ENCODE results near the gene SHB.

SHB gene

DNA sequence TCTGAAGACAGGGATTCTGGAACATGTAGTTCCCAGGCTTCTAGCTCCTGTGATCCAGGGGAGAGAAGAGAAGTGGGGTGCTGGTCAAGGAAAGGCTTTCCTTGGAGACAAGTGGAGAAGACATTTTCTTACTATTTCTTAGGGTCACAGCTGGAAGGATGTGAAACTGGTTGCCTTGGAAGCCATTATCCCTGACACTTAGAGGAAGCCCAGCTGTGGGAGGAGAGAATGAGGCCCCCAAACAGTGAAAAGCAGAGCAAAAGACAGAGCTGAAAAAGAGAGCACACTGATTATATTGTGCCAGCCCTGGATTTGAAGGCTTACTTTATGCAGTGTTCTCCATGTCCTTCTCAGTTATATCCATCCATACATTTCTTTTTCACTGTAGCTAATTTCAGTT lies 17.5 kb upstream of the SHB start:
- ChIA-PET POLR2A (interaction anchor here (1.1 kb wide), 1 partner anchor 178 kb away, joined by 7 read pairs; no protein-coding TSS in a partner anchor), CTCF (interaction anchor here (0.7 to 8.5 kb wide), 16 partner anchors 10 to 318 kb away, joined by 3 to 122 read pairs (median 4); partner anchors contain the start of gene SHB)
- Histone ChIP-seq H3K4me3 (ENCODE audit: low read depth, low read length) (no peak overlapping the region), H3K36me3 (ENCODE audit: control insufficient read depth in 2 of 2, insufficient read depth in 1 of 2, low read length in 2 of 2) (no peaks in the 10 kb centered on the region), H3K27ac (ENCODE audit: extremely low read depth, low read depth, low read length) (no peak overlapping the region), H3K9me3 (ENCODE audit: control insufficient read depth, insufficient read depth, low read depth, low read length) (no peaks in the 10 kb centered on the region), H3K4me1 (ENCODE audit: control insufficient read depth, insufficient read depth, low read length) (no peaks in the 10 kb centered on the region)
- TF ChIP-seq, protein P1, sequence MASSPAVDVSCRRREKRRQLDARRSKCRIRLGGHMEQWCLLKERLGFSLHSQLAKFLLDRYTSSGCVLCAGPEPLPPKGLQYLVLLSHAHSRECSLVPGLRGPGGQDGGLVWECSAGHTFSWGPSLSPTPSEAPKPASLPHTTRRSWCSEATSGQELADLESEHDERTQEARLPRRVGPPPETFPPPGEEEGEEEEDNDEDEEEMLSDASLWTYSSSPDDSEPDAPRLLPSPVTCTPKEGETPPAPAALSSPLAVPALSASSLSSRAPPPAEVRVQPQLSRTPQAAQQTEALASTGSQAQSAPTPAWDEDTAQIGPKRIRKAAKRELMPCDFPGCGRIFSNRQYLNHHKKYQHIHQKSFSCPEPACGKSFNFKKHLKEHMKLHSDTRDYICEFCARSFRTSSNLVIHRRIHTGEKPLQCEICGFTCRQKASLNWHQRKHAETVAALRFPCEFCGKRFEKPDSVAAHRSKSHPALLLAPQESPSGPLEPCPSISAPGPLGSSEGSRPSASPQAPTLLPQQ (tag by site-specific recombination; IDR thresholded peaks at IDR 0.05), result no peak
- TF ChIP-seq ZBTB1 (tag by site-specific recombination; IDR thresholded peaks at IDR 0.05), result no peak
- no peak for TF ChIP-seq SCRT1 (tag by site-specific recombination; IDR thresholded peaks at IDR 0.05; ENCODE audit: borderline replicate concordance)
- TF ChIP-seq ZNF394 (tag by site-specific recombination; IDR thresholded peaks at IDR 0.05; ENCODE audit: borderline replicate concordance), result no peak
- no peak for TF ChIP-seq ZFP41 (tag by site-specific recombination; IDR thresholded peaks at IDR 0.05; ENCODE audit: borderline replicate concordance)
- TF ChIP-seq, protein P2, sequence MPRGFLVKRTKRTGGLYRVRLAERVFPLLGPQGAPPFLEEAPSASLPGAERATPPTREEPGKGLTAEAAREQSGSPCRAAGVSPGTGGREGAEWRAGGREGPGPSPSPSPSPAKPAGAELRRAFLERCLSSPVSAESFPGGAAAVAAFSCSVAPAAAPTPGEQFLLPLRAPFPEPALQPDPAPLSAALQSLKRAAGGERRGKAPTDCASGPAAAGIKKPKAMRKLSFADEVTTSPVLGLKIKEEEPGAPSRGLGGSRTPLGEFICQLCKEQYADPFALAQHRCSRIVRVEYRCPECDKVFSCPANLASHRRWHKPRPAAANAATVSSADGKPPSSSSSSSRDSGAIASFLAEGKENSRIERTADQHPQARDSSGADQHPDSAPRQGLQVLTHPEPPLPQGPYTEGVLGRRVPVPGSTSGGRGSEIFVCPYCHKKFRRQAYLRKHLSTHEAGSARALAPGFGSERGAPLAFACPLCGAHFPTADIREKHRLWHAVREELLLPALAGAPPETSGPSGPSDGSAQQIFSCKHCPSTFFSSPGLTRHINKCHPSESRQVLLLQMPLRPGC (tag by site-specific recombination; IDR thresholded peaks at IDR 0.05), result no peak
- TF ChIP-seq ZNF112 (tag by site-specific recombination; IDR thresholded peaks at IDR 0.05), result no peak
- TF ChIP-seq ZNF248 (tag by site-specific recombination; IDR thresholded peaks at IDR 0.05), result no peak
- TF ChIP-seq SETDB1 (IDR thresholded peaks at IDR 0.05; ENCODE audit: insufficient read length, low read length), result no peak
- TF ChIP-seq, protein P3, sequence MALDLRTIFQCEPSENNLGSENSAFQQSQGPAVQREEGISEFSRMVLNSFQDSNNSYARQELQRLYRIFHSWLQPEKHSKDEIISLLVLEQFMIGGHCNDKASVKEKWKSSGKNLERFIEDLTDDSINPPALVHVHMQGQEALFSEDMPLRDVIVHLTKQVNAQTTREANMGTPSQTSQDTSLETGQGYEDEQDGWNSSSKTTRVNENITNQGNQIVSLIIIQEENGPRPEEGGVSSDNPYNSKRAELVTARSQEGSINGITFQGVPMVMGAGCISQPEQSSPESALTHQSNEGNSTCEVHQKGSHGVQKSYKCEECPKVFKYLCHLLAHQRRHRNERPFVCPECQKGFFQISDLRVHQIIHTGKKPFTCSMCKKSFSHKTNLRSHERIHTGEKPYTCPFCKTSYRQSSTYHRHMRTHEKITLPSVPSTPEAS (tag by site-specific recombination; IDR thresholded peaks at IDR 0.05), result no peak
- TF ChIP-seq ZNF133 (tag by site-specific recombination; IDR thresholded peaks at IDR 0.05), result no peak
- TF ChIP-seq, protein P4, sequence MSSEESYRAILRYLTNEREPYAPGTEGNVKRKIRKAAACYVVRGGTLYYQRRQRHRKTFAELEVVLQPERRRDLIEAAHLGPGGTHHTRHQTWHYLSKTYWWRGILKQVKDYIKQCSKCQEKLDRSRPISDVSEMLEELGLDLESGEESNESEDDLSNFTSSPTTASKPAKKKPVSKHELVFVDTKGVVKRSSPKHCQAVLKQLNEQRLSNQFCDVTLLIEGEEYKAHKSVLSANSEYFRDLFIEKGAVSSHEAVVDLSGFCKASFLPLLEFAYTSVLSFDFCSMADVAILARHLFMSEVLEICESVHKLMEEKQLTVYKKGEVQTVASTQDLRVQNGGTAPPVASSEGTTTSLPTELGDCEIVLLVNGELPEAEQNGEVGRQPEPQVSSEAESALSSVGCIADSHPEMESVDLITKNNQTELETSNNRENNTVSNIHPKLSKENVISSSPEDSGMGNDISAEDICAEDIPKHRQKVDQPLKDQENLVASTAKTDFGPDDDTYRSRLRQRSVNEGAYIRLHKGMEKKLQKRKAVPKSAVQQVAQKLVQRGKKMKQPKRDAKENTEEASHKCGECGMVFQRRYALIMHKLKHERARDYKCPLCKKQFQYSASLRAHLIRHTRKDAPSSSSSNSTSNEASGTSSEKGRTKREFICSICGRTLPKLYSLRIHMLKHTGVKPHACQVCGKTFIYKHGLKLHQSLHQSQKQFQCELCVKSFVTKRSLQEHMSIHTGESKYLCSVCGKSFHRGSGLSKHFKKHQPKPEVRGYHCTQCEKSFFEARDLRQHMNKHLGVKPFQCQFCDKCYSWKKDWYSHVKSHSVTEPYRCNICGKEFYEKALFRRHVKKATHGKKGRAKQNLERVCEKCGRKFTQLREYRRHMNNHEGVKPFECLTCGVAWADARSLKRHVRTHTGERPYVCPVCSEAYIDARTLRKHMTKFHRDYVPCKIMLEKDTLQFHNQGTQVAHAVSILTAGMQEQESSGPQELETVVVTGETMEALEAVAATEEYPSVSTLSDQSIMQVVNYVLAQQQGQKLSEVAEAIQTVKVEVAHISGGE (tag by site-specific recombination; conservative IDR thresholded peaks at IDR 0.05; ENCODE audit: low read depth), result no peak
- TF ChIP-seq ZNF114 (tag by site-specific recombination; IDR thresholded peaks at IDR 0.05), result no peak
- no peak for TF ChIP-seq ZNF843 (tag by site-specific recombination; IDR thresholded peaks at IDR 0.05)
- TF ChIP-seq ZNF596 (tag by site-specific recombination; IDR thresholded peaks at IDR 0.05), result no peak
- no peak for TF ChIP-seq GLI2 (tag by site-specific recombination; IDR thresholded peaks at IDR 0.05; ENCODE audit: borderline replicate concordance, low read depth)
- no peak for TF ChIP-seq ZNF404 (tag by site-specific recombination; IDR thresholded peaks at IDR 0.05)
- TF ChIP-seq ZNF48 (tag by site-specific recombination; IDR thresholded peaks at IDR 0.05), result no peak
- TF ChIP-seq, protein P5, sequence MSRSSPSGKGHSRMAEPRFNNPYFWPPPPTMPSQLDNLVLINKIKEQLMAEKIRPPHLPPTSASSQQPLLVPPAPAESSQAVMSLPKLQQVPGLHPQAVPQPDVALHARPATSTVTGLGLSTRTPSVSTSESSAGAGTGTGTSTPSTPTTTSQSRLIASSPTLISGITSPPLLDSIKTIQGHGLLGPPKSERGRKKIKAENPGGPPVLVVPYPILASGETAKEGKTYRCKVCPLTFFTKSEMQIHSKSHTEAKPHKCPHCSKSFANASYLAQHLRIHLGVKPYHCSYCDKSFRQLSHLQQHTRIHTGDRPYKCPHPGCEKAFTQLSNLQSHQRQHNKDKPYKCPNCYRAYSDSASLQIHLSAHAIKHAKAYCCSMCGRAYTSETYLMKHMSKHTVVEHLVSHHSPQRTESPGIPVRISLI (tag by site-specific recombination; IDR thresholded peaks at IDR 0.05), result no peak
- TF ChIP-seq ZNF132 (tag by site-specific recombination; IDR thresholded peaks at IDR 0.05; ENCODE audit: borderline replicate concordance), result no peak
